Nephron (organoid): ENCODE measurements around the gene NINJ1.

Experiments
- H3K27ac Mint-ChIP-seq, 3 experiments: 2 replicates each; pipeline ENCODE4 v1.8.0; 2020; ENCODE audit warnings: mixed read lengths in 3 of 3, mild to moderate bottlenecking in 2 of 3, moderate library complexity in 1 of 3
- H3K27me3 Mint-ChIP-seq: 2 replicates; pipeline ENCODE4 v1.8.0; 2021; ENCODE audit warnings: low read depth, mild to moderate bottlenecking, moderate library complexity, mixed read lengths
- H3K36me3 Mint-ChIP-seq: 2 replicates; pipeline ENCODE4 v1.8.0; 2020; ENCODE audit warnings: low read depth, mixed read lengths
- H3K4me1 Mint-ChIP-seq: 2 replicates; pipeline ENCODE4 v1.8.0; 2020; ENCODE audit warnings: mixed read lengths
- H3K4me3 Mint-ChIP-seq, 3 experiments: 2 replicates each; pipeline ENCODE4 v1.8.0; 2020; ENCODE audit warnings: mild to moderate bottlenecking in 3 of 3, mixed read lengths in 3 of 3, moderate library complexity in 2 of 3
- H3K9me3 Mint-ChIP-seq: 2 replicates; pipeline ENCODE4 v1.8.0; 2020; ENCODE audit warnings: mixed read lengths
- TF ChIP-seq, protein P1 (sequence below), 3 experiments: fragments of 200-600 bp; sonication (generic); IDR thresholded peaks; one replicate each; pipeline ENCODE4 v1.5.0; 2021; ENCODE audit warnings: antibody characterized with exemption in 3 of 3; ENCODE audit not compliant: unreplicated experiment in 3 of 3

NINJ1 gene

DNA sequence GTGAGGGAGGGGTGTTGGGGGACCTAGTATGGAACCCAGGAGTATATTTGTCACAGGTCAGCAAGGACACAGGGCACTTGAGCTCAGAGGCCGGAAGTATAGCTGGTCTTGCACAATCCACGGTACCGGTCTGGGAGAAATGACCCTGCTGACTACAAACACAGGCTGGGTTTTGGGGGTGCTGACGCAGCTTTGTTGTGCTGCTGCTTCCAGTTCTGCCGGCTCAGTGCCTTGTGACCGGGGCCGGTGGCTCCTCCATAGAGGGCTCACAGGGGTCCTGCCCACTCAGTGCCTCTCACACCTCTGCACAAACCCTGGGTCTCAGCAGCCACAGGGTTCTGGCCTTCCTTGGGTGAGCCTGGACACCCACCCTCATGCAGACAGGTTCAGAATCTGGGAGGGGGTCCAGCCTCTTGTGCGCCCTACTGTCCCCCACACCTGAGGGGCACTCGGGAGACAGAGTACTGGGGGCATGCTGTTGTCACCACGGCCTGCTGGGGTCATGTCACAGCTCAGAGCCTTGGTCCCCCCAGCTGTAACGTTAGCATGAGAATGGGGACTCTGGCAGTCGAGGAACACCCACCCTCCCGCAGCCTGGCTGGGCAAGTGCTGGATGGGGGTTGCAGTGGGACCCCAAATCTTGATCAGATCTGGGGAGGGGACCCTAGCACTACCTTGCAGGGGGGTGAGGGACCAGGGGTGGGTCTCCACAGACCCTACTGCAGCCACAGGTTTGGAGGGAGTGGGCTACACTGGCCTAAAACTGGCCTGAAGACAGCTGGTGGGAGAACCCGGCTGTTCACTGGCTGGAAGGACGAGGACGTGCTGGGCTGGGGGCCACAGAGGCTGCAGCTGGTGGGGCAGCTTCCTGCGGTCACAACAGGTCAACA is 17.7 kb downstream of the NINJ1 start:
- Mint-ChIP-seq H3K9me3 (no peaks in the 10 kb centered on the region), H3K4me3 (no peak overlapping the region), H3K4me1 (peaks cover 9% of the 10 kb centered on the region), H3K36me3 (no peaks in the 10 kb centered on the region), H3K27ac (no peak overlapping the region), H3K27me3 (no peaks in the 10 kb centered on the region)
- TF ChIP-seq, protein P1, sequence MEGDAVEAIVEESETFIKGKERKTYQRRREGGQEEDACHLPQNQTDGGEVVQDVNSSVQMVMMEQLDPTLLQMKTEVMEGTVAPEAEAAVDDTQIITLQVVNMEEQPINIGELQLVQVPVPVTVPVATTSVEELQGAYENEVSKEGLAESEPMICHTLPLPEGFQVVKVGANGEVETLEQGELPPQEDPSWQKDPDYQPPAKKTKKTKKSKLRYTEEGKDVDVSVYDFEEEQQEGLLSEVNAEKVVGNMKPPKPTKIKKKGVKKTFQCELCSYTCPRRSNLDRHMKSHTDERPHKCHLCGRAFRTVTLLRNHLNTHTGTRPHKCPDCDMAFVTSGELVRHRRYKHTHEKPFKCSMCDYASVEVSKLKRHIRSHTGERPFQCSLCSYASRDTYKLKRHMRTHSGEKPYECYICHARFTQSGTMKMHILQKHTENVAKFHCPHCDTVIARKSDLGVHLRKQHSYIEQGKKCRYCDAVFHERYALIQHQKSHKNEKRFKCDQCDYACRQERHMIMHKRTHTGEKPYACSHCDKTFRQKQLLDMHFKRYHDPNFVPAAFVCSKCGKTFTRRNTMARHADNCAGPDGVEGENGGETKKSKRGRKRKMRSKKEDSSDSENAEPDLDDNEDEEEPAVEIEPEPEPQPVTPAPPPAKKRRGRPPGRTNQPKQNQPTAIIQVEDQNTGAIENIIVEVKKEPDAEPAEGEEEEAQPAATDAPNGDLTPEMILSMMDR (IDR thresholded peaks at IDR 0.05; ENCODE audit: unreplicated experiment in 3 of 3), result no peak

DNA sequence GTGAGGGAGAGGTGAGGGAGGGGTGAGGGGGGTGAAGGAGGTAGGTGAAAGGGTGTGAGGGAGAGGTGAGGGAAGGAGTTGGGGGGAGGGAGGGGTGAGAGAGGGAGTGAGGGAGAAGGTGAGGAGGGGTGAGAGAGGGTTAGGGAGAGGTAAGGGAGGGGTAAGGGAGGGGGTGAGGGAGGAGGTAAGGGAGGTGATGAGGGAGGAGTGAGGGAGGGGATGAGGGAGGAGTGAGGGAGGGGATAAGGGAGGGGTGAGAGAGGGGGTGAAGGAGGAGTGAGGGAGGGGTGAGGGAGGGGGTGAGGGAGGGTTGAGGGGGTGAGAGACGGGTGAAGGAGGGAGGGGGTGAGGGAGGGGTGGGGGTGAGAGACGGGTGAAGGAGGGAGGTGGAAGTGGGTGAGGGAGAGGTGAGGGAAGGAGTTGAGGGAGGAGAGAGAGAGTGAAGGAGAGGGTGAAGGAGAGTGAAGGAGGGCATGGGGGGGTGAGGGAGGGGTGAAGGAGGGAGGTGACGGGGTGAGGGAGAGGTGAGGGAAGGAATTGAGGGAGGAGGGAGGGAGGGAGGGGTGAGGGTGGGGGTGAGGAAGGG is 18.5 kb downstream of the NINJ1 start:
- H3K4me3 Mint-ChIP-seq, result no peak overlapping the region
- no peaks in the 10 kb centered on the region for H3K27me3 Mint-ChIP-seq
- no peak overlapping the region for H3K27ac Mint-ChIP-seq
- peaks cover 4% of the 10 kb centered on the region for H3K36me3 Mint-ChIP-seq
- TF ChIP-seq, protein P1 (IDR thresholded peaks at IDR 0.05; ENCODE audit: unreplicated experiment in 3 of 3), result no peak
- H3K9me3 Mint-ChIP-seq, result no peaks in the 10 kb centered on the region
- peaks cover 9% of the 10 kb centered on the region for H3K4me1 Mint-ChIP-seq

DNA sequence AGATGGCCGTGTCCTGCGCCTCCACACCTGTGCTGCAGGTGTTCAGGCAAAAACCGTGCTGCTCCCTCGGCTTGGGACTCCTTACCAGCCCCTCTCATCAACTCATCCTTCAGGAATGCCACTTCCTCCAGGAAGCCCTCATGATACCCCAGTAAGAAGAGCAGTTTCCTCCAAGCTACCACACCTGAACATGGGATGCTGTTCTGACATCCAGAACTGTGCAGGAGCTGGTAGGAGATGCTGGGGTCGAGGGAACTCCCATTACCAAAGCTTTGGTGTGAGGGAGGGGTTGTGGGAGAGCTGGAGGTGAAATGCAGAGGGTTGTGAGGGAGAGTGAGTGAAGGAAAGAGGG is 19.1 kb downstream of the NINJ1 start:
- Mint-ChIP-seq H3K4me1 (peaks cover 4% of the 10 kb centered on the region), H3K9me3 (no peaks in the 10 kb centered on the region), H3K27me3 (no peaks in the 10 kb centered on the region), H3K36me3 (peaks cover 4% of the 10 kb centered on the region), H3K4me3 (no peak overlapping the region), H3K27ac (no peak overlapping the region)
- TF ChIP-seq, protein P1 (IDR thresholded peaks at IDR 0.05; ENCODE audit: unreplicated experiment in 3 of 3), result no peak

DNA sequence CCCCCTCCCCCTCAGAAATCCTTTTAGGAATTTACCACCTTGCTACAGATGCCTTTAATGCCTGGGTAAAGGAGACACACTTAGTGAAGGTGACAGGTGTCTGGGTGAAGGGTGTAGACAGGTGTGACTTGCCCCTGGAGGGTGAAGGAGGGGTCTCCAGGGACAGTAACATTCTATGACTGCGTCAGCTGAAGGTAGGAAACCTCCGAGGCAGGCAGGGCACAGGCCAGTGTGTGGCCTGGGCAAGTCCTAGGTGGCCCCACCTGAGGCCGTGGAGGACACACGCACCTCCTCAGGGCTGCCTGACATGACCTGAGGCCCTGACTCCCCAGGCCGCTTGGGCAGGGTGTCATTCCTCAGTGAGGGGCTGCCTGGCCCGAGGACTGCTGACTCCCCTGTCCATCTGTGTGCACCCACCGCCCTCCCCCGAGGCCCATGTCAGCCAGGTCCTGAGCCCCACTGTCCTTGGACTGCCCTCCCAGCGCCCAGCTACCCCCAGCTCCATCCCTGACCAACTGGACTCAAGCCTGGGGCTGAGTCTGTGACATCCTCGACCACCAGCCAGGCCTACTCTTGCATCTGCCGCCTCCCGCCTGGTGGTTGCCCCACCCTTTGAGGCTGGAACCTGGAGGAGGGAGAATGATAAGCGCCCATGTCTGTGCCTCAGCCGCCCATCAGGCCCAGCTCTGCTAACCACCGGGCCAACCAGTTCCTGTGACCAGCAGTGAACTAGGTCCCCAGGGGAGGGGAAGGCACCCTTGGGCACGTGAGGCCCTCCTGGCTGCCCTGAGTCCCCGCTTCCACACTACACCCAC is 19.7 kb downstream of the NINJ1 start:
- Mint-ChIP-seq H3K27me3 (no peaks in the 10 kb centered on the region), H3K27ac (no peak overlapping the region), H3K9me3 (no peaks in the 10 kb centered on the region), H3K4me3 (no peak overlapping the region), H3K36me3 (peaks cover 4% of the 10 kb centered on the region), H3K4me1 (peaks cover under 1% of the 10 kb centered on the region)
- TF ChIP-seq, protein P1 (IDR thresholded peaks at IDR 0.05; ENCODE audit: unreplicated experiment in 3 of 3), result no peak

DNA sequence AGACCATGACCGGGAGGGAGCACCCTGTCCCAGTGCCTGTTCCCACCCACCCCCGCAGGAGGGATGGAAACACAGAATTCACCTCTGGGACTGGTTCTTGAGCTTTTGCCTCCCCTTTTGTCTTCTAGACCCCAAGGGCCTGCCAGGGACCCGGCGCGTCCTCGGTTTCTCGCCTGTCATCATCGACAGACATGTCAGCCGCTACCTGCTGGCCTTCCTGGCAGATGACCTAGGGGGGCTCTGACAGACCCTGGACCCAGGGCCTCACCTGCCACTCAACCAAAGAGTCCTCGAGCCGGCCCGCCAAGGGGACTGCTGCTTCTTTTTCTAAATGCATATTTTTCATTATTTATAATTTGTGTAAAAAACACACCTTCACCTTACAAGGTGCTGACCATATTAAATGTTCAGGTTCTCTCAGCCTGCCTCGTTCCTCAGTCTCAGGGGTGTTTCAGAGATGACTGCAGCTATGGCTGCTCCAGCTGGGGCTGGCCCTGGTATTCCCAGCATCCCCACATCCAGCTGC is 21.1 kb downstream of the NINJ1 start:
- H3K4me3 Mint-ChIP-seq, result no peak overlapping the region
- H3K4me1 Mint-ChIP-seq, result peaks cover 6% of the 10 kb centered on the region

More for the DNA sequence above, 21.1 kb downstream of the NINJ1 start:
- TF ChIP-seq, protein P1 (IDR thresholded peaks at IDR 0.05; ENCODE audit: unreplicated experiment in 3 of 3), result no peak
- Mint-ChIP-seq H3K27ac (no peak overlapping the region), H3K36me3 (peaks cover 8% of the 10 kb centered on the region), H3K9me3 (no peaks in the 10 kb centered on the region), H3K27me3 (no peaks in the 10 kb centered on the region)
